ENCODE data around the gene PTDSS2.
A peak's percentile ranks its signal among the peaks of the same experiment; 100 is the strongest.

The PTDSS2 gene

DNA sequence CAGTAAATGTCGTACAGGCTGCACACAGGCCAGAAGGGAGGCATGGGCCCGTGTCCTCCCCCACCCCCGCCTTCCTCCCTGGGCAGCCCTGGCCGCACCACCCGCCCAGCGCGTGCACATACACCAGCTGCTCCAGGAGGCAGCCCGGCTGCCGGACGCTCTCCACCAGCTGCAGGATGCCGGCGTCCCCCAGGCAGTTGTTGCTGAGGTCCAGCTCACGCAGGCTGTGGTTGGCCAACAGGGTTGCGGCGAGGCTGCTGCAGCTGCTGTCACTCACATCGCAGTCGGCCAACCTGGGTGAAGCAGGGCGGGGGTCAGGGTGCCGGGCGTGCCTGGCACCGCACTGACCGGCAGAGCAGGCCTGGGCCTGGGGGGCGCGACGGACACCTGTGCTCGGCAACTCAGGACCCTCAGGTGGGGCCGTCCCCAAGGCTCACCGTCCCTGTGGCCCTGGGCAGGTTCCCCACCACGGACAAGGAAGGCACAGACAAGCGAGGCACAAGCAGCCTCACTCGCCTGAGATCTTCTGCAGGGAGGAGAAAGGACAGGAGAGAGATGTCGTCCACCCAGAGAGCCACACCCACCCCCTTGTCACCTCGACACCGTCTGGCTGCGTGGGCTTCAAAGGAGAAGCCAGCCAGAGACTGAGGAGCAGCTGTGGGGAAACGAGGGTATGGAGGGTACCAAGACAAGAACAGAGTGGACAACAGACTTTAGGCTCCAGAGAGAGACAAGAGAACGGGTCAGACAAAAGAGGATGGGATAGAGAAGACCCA is 44.9 kb downstream of the PTDSS2 start:
- DNase-seq = no peak

DNA sequence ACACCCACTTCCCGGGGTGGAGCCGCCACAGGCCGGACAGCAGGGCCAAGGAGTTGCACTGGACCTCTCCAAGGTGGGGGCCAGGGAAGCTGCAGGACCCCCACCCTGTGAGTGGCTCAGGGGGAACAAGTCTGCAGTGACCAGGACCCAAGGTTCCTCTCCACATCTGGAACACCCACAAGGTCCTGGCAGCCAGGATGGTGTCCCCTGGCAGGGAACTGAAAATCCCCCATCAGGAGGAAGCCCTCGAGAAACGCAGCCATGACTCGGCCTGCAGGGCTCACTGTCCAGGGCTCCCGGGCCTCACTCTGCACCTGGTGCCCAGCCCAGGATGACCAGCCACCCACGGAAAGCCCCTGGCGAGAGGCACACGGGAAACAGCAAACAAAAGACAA is 45.5 kb downstream of the PTDSS2 start:
- DNase-seq = no peak

DNA sequence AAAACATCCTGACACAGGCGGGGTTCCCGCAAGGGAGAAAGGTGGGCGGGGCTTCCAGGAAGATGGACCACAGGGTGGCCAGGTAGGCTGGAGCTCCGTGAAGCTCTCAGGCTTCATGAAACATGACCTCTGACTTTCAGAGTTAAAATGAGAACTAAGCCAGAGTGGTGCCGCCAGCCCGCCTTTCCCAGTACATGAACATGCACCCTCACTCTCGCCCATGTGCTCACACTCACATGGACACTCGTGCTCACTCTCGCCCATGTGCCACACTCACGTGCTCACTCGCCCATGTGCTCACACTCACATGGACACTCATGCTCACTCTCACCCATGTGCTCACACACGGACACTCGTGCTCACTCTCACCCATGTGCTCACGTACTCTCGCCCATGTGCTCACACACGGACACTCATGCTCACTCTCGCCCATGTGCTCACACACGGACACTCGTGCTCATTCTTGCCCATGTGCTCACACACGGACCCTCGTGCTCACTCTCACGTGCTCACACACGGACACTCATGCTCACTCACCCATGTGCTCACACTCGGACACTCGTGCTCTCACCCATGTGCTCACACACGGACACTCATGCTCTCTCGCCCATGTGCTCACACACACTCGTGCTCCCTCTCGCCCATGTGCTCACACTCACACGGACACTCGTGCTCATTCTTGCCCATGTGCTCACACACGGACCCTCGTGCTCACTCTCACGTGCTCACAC is 46.9 kb downstream of the PTDSS2 start:
- DNase-seq = no peak

DNA sequence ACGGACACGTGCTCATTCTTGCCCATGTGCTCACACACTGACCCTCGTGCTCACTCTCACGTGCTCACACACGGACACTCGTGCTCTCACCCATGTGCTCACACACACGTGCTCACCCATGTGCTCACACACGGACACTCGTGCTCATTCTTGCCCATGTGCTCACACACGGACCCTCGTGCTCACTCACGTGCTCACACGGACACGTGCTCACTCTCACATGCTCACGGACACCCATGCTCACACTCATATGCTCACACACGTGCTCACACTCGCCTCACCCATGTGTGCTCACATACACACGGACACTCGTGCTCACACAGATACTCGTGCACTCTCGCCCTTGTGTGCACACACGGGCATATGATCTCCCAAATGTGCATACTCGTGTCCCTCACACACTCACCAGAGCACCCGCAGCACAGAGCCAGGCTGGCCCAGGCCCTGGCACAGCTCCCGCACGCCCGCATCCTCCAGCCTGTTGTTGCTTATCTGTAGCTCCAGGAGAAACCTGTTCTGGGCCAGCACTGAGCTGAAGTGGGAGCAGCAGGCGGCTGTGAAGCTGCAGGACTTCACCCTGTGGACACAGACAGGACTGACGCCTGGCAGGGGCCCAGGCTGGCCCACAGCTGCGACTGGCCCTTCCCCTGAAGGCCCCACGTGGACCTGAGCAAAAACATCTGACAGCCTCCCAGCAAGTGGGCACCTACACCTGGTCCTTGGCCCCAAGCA is 47.7 kb downstream of the PTDSS2 start:
- DNase-seq = no peak

DNA sequence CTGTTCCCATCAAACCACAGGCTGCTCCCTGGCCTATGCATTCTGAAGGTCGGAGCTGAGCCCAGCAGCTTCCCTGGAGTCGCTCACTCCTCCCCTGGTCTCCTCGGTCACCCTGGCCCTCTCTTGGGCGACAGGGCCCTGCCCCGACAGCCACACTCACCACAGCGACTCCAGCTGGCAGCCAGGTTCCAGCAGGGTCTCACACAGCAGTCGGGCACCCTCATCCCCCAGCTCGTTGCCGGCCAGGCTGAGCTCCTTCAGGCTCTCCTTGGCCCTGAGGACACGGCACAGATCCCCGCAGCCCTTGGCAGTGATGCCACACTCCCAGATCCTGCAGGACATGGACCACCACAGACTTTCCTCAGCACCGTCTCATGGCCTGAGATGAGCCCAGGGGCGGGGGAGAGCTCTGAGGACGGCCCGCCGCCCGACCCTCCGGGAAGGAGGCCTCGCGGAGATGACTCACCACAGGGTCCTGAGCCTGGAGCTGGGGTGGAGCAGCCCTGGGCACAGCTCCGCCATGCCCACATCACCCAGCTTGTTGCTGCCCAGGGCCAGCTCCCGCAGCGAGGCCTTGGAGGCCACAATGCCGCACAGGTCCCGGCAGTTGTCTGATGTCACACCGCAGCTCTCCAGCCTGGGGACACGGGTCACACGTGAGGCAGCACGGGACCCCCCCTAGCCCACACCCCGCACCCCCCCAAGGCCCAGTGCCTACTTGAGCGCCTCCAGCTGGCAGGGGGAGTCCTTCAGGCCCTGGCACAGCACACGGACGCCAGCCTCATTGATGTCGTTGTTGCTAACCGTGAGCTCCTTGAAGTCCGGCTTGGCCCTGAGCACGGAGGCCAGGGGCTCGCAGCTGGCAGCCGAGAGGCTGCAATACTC is 48.5 kb downstream of the PTDSS2 start:
- no peak for DNase-seq

DNA sequence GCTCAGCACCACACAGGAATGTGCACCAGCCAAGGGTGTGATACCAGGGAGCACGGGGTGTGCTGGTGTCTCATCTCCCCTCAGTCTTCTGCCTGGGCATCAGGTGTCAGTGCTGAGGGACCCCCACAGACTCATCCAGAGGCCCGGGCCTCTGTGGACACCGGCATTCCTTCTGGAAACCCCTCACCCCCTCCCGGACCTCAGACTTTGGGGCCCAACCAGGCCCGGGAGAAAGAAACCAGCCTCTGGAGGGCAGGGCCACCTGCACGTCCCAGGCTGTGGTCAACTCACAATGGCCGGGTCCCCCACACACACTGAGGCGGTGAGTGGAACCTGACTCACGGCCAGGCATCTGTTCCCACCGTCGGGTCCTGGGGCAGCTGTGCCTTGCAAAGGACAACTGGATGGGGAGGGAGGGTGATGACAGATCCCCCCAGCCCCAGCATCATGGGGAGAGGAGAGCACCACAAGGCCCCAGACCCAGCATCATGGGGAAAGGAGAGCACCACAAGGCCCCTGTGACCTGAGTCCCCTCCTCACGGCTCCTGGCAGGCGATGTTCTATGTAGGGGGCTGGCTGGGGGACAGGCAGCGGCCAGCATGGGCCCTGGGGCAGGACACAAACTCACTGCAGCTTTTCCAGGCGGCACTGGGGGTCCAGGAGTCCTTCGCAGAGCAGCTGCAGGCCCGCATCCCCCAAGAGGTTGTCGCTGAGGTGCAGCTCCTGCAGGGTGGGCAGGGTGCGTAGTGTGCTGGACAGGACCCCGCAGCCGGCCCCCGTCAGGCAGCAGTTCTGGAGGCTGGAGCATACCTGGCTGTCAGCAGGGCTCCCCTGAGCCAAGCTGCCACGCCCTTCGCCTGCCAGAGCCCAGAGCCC is 49.4 kb downstream of the PTDSS2 start:
- DNase-seq = no peak

DNA sequence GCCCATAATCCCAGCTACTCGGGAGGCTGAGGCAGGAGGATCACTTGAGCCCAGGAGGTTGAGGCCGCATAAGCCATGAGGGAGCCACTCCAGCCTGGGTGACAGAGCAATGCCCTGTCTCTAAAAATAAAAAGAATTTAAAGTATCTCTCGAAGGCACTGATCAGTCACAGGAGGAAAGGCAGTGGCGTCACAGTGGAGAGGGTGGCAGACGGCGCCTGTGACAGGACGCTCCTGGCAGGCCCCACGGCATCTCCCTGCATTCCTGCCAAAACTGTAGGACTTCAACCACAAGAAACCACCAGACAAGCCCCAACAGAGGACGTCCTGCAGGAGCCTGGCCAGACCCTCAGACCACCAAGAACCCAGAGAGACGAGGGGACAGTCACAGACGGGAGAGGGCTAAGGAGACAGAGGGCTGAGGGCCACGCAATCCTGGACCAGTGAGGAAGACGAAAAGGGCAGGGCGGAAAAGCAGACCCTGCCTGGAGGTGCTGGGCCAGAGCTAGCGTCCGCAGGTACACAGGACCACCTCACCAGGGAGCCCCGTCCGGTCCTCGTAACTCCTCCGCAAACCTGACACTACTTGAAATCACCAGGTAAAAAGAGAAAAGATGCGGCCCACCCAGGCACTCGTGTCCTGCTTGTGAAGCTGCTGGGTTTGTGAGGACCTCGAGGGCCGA is 51.1 kb downstream of the PTDSS2 start:
- no peak for DNase-seq

DNA sequence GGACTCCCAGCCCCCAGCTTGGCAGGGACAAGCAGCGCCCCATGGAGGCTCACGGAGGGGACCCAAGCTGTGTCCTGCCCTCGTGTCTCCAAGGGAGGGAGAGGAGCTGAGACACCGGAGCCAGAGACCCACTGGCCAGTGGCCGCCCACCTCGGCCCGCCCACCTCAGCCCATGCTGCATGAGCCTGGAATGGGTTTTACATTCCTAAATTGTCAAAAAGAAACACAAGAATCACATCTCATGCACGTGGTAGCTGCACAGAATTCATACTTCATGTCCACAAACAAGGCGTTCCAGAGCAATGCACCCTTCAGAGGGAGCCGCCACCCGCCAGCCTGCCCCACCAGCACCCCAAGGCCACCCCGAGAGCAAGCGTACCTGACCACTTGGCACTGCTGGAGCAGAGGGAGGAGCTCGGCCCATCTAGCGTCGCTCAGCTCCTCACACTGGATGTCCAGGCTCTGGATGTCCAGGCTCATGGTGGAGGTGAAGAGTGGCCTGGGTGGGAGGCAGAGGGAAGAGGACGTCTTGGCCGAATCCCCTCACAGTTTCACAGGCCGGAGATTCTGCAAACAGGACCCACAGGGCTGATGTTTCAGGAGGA is 51.7 kb downstream of the PTDSS2 start:
- DNase-seq = no peak

DNA sequence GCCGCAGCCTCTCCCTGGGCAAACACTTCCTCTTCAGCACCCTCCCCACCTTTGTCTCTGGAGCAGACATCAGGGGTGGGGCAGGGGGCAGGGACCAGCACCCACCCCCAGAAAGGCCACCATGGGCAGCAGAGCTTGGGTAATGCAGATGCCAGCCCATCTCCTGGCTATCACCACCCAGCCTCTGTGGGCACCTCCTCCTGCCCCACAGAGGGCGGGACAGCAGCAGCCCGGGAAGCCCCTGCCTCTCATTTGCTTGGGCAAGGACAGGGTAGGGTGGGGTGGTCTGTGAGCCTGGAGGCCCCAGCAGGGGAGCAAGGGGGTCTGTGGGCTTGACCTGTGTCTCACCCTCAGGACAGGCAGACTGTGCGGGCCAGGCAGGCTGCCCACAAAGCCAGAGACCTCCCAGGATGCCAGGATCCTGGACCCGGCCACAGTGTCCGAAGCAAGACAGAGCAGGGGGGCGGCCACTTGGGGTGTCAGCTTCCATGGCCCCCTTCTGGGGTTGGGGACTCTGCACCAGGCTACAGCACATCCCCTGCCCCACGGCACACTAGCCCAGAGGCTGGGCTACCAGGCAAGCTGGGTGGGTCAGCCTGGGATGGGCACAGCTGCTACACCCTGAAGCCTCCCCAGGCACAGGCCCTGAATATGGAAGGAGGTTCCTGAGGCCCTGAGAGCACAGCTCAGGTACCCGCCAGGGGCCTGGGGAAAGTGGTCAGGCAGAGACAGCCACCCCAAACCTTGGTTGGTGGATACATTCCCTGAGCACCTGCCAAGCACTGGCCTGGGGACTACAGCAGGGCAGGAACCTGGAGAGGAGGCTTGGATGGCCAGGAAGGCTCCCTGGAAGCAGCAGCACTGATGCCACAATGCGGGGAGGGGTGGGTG is 52.5 kb downstream of the PTDSS2 start:
- no peak for DNase-seq

DNA sequence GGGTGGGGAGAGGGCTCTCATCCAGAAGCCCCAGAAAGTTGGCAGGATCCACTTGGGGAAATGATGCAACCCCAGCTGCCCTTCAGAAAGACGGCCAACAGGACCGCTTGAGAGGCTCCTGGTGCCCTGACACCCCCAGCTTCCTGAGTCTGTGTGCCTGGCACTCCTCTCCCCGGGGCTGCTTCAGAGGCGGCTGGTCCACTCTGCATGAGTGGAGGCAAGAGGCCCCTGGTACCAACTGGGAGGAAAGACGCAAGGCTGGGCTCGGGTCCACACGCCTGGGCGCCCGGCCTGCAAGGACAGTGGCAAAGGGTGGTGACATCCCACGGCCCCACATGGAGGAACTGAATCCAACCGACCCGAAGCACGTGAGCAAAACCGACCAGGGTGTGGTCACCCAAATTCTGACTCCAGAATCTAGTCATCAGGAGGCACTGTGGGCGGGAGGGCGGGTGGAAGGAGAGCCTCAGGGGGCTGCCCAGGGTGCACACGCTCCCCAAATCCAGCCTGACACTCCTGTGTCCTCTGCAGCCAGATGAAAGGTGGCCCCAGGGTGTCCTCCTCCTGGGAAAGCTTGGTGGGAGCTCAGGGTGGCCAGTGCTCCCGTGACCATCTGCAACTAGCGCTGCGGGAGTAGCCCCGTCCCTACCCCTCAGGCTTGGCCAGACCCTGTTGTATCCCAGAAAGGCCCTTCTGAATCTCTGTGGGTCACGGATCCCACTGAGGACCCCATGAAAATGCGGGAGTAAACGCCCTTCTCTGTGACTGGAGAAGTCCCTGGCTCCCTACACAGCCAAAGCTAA is 53.3 kb downstream of the PTDSS2 start:
- DNase-seq = no peak

DNA sequence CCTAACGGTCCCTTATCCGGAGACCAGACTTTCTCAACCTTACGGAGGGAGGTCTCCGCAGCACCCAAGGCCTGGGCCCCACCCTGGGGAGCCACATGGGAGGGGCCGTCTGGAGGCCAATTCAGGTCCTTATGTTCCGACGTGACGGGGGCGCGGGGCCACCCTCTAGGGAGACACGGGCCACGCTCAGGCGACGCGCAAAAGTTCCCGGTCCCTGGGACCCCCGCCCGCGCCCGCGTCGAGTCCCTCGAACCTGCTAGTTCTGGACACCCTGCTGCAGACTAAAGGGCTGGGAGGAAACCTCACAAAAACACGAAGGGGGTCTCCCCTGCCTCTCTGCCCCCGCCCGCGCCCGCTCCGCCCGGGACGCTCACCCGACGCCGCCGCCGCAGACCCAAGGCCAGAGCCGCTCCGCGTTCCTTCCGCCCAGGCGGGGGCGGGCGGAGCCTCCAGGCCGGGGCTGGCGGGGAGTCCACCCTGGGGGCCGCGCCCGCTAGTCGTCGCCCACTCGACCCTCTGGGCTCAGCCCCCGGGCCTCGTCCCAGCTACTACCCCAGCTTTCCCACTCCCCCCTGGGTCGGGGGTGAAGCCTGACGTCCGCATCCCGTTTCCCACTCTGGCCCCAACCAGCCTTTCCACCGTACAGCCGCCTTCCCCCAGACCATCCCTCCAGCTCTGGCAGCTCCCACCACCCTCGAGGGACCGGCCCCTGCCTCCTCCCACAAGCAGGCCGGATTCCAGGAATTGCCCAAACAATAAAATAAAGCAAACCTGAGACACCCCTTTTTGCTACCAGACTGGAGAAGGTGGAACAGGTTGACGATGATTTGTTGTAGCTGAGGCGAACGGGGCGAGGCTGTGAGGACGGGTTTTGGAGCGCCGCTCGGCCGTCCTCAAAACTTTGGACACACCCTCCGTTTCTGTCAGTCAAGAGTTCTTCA is 54.2 kb downstream of the PTDSS2 start:
- DNase-seq = no peak

DNA sequence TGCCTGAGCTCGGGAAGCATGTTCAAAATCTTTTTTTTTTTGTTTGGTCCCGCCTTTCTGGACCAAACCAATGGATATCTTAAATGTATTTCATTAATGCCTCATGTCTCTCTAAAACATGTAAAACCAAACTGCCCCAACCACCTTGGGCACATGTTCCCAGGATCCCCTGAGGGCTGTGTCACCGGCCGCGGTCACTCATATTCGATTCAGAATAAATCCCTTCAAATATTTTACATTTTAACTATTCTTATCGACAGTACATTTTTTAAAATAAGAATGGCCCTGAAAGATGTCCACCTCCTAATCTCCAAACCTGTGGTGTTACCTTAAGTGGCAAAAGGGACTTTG is 54.9 kb downstream of the PTDSS2 start:
- no peak for DNase-seq

DNA sequence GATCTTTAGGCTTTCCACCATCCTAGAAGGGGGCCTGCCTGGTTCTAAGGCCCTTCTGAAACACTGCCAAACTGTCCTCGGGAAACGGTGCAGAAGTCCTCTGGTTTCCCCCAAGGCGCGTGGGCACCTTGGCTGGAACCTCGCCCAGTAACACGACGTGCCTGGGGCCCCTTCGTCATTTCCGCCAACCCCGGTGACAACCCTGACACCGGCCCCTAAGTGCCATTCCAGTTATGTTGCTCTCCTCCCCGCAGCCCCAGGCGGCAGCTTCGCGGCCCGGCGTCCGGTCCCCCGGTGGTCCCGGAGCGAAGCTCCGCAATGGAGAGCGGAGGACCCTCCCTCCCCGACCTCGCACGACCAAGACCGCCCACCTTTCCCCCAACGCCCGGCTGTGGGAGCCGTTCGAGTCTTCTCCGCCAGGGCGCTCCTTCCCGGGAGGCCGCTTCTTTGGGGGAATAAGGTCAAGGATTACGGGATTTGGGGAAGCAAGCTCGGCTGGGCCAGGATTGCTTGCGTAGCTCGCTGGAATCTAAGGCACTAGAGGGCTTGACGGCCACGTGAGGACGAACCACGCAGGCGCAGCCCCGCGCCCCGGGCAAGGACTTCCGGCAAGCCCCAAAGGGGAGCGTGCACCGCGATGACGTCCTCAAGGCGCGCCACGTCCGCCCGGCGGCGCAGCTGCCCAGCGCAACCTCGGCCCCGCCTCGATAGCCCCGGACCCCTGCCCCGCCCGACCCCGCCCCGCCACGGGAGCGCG is 56.3 kb downstream of the PTDSS2 start:
- peak; percentile 98 for DNase-seq

DNA sequence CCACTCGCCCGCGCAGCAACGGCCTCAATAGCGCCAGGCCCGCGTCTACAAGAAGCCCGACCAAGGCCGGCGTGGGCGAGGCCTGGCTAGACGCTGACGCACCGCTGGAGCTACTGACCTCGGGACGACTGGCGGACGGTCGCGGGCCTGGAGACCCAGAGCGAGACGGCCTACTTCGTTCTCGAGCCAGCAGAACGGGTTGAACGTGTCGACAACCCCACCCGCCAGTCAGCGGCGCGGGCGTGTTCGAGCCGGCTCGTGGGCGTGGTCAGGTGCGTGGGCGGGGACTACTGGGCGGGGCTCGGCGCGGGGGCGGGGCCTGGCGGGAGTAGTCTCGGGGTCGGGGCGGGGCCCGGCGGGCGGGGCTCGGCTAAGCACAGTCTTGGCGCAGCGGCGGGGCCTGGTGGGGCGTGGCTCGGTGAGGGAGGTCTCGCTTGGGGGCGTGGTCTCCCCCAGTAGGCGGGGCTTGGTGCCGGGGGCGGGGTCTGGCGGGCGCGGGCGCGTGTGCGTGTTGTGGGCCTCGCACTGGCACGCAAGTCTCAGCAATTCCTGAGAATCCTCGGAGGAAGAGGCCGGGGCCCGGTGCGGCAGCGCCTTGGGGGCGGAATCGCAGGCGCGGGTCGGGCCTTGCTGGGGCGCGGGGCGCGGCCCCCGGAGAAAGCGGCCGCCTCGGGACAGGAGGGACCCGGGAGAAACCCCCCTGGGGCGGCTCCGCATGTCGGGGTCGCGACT is 57.1 kb downstream of the PTDSS2 start, which contains the start of gene RNH1:
Gene RNH1, minus strand, starts transcription at position 248 of the 732 bp plus-strand sequence. CDS start 5,080 bp downstream, outside the sequence.
- DNase-seq = peak; percentile 100

DNA sequence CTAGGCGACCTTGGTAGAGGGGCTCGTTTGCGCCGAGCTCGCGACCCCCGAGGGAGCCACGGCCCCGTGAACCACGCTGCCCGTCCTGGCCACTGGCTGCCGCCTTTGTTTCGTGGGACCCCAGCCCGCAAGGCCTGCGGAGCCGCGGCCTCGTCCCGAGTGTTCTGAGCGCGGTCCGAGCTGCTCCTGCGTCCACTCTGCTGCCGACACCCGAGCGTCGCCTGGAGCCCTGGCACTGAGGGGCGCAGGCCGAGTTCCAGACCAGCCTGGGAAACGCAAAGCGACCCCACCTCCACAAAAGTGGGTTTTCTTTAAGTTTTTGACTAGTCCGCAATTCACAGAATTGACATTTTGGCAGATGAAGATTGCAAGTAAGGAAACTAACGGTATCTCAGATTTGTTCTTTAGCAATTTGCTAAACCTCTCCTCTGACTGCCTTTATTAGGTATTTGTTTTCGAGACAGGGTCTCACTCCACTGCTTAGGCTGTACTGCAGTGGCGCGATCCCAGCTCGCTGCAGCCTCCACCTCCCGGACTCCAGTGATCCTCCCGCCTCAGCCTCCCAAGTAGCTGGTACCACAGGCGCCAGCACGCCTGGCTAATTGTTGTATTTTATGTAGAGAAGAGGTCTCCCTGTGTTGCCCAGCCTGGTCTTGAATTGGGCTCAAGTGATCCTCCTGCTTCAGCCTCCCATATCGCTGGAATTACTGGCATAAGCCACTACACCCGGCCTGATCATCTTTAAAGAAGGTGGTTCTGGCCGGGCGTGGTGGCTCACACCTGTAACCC is 57.8 kb downstream of the PTDSS2 start:
- DNase-seq = no peak
